Liver (tissue), 3 donors: ENCODE measurements around the gene DMD.

ENCODE experiments used
- CTCF ChIP-seq: fragments of 150-350 bp; IDR thresholded peaks from 2 replicates; pipeline ENCODE4 v1.5.1; 2017; ENCODE audit warnings: improper control_type of control experiment, low read depth, low read length; ENCODE audit not compliant: missing input control
- EGR1 ChIP-seq, 2 donors: IDR thresholded peaks; 2 replicates each; pipeline ENCODE4 v1.6.1; 2016 to 2018; ENCODE audit warnings: antibody characterized with exemption in 2 of 2, low read depth in 2 of 2
- GABPA ChIP-seq, 2 donors: IDR thresholded peaks in 1 of 2; conservative IDR thresholded peaks in 1 of 2; 2 replicates each; pipeline ENCODE4 v1.6.1; 2016; ENCODE audit warnings: antibody characterized with exemption in 2 of 2, mild to moderate bottlenecking in 1 of 2, moderate library complexity in 1 of 2
- HNF4G ChIP-seq: IDR thresholded peaks from 2 replicates; pipeline ENCODE4 v1.6.1; 2016; ENCODE audit warnings: antibody characterized with exemption
- JUND ChIP-seq, 2 donors: IDR thresholded peaks; 2 replicates each; pipeline ENCODE4 v1.6.1; 2016; ENCODE audit warnings: antibody characterized with exemption in 2 of 2
- MAX ChIP-seq: IDR thresholded peaks from 2 replicates; pipeline ENCODE4 v1.6.1; 2016; ENCODE audit warnings: antibody characterized with exemption
- RAD21 ChIP-seq, 2 donors: IDR thresholded peaks; 2 replicates each; pipeline ENCODE4 v1.6.1; 2016; ENCODE audit warnings: antibody characterized with exemption in 2 of 2, mild to moderate bottlenecking in 2 of 2
- REST ChIP-seq: IDR thresholded peaks from 2 replicates; pipeline ENCODE4 v1.6.1; 2016; ENCODE audit warnings: antibody characterized with exemption, mild to moderate bottlenecking
- SP1 ChIP-seq: IDR thresholded peaks from 2 replicates; pipeline ENCODE4 v1.6.1; 2018; ENCODE audit warnings: antibody characterized with exemption, mild to moderate bottlenecking
- TAF1 ChIP-seq: conservative IDR thresholded peaks from 2 replicates; pipeline ENCODE4 v1.6.1; 2016; ENCODE audit warnings: antibody characterized with exemption, mild to moderate bottlenecking
- YY1 ChIP-seq: IDR thresholded peaks from 2 replicates; pipeline ENCODE4 v1.6.1; 2016; ENCODE audit warnings: antibody characterized with exemption, mild to moderate bottlenecking
- donor health status: healthy.
- donor health status: healthy.

- TF ChIP-seq RAD21 (IDR thresholded peaks at IDR 0.05) (no peak), CTCF (no peak), JUND (IDR thresholded peaks at IDR 0.05) (no peak), YY1 (no peak), TAF1 (no peak), REST (no peak), GABPA (IDR thresholded peaks at IDR 0.05 in 1 of 2, conservative IDR thresholded peaks at IDR 0.05 in 1 of 2) (no peak), MAX (no peak), HNF4G (no peak), EGR1 (IDR thresholded peaks at IDR 0.05; ENCODE audit: low read depth in 2 of 2) (no peak), SP1 (no peak)
These were observed 1015.7 kb downstream of the DMD start for GRCh38 chrX:32195611-32196010.
